Measurements from ENCODE around the gene DFFB.
"Not testable (repeated sequence)": the region's sequence is repeated elsewhere in the genome, so short reads cannot be mapped to it uniquely, and the experiment has no call there.

Gene DFFB

GRCh38 chr1:3910857-3911845 lies 53.9 kb downstream of the DFFB start:
- peak; percentile 91 for DNase-seq

- peak; percentile 48 for DNase-seq
Observed at GRCh38 chr1:3911981-3912808, 54.9 kb downstream of the DFFB start.

GRCh38 chr1:3912809-3913685 lies 55.8 kb downstream of the DFFB start:
- peak; percentile 62 for DNase-seq

- DNase-seq: peak; percentile 55
Observed at GRCh38 chr1:3914331-3914851, 57.1 kb downstream of the DFFB start.

- peak; percentile 28 for DNase-seq
Observed at GRCh38 chr1:3914911-3915310, 57.6 kb downstream of the DFFB start.

- DNase-seq: peak; percentile 36
Observed at GRCh38 chr1:3915551-3916121, 58.4 kb downstream of the DFFB start.

- DNase-seq: peak; percentile 33
Observed at GRCh38 chr1:3917761-3918160, 60.5 kb downstream of the DFFB start.

GRCh38 chr1:3918359-3918758 lies 61.1 kb downstream of the DFFB start:
- DNase-seq: not testable (repeated sequence)

- peak; percentile 46 for DNase-seq
Observed at GRCh38 chr1:3918966-3919611, 61.8 kb downstream of the DFFB start.

- DNase-seq: peak; percentile 50
Observed at GRCh38 chr1:3919706-3920105, 62.4 kb downstream of the DFFB start.

- peak; percentile 47 for DNase-seq
Observed at GRCh38 chr1:3921765-3922164, 64.5 kb downstream of the DFFB start.

GRCh38 chr1:3922201-3922725 lies 65.0 kb downstream of the DFFB start:
- DNase-seq: peak; percentile 76

GRCh38 chr1:3922851-3923250 lies 65.6 kb downstream of the DFFB start:
- peak; percentile 28 for DNase-seq

GRCh38 chr1:3923378-3924185 lies 66.3 kb downstream of the DFFB start:
- DNase-seq: peak; percentile 47

GRCh38 chr1:3924186-3924824 lies 67.0 kb downstream of the DFFB start:
- no peak for DNase-seq

- DNase-seq: no peak
Observed at GRCh38 chr1:3924825-3925220, 67.5 kb downstream of the DFFB start.

- DNase-seq: no peak
Observed at GRCh38 chr1:3925256-3925655, 68.0 kb downstream of the DFFB start.

GRCh38 chr1:3925762-3926161 lies 68.5 kb downstream of the DFFB start:
- no peak for DNase-seq

GRCh38 chr1:3926956-3927355 lies 69.7 kb downstream of the DFFB start:
- no peak for DNase-seq

- no peak for DNase-seq
Observed at GRCh38 chr1:3928586-3928985, 71.3 kb downstream of the DFFB start.

All from activated effector memory CD4-positive, alpha-beta T cell treated with anti-CD3 and anti-CD28 coated beads, Interleukin-2, amount 50 U/mL, for 16 hours (primary cell).